GM19467 (cell line): ENCODE measurements around the gene EIPR1.
A peak's percentile ranks its signal among the peaks of the same experiment; 100 is the strongest.
"Not testable (repeated sequence)": the region's sequence is repeated elsewhere in the genome, so short reads cannot be mapped to it uniquely, and the experiment has no call there.

Experiments
- ATAC-seq: cut with Tn5 transposase; IDR thresholded peaks from one replicate; pipeline ENCODE4 v1.9.1; 2021; ENCODE audit warnings: mild to moderate bottlenecking, moderate library complexity; ENCODE audit not compliant: unreplicated experiment

Gene EIPR1

GRCh38 chr2:3403587-3404334 lies 26.1 kb upstream of the EIPR1 start:
- ATAC-seq: peak; percentile 97

- ATAC-seq: no peak
Observed at GRCh38 chr2:3399829-3400228, 22.2 kb upstream of the EIPR1 start.

GRCh38 chr2:3399381-3399780 lies 21.8 kb upstream of the EIPR1 start:
- no peak for ATAC-seq

GRCh38 chr2:3398857-3399256 lies 21.2 kb upstream of the EIPR1 start:
- ATAC-seq: no peak

- ATAC-seq: no peak
Observed at GRCh38 chr2:3396920-3397559, 19.4 kb upstream of the EIPR1 start.

GRCh38 chr2:3392216-3392615 lies 14.6 kb upstream of the EIPR1 start:
- ATAC-seq: no peak

GRCh38 chr2:3390041-3390440 lies 12.4 kb upstream of the EIPR1 start:
- no peak for ATAC-seq

GRCh38 chr2:3389193-3389592 lies 11.6 kb upstream of the EIPR1 start:
- no peak for ATAC-seq

- no peak for ATAC-seq
Observed at GRCh38 chr2:3388412-3388738, 10.8 kb upstream of the EIPR1 start.

GRCh38 chr2:3387644-3388411 lies 10.2 kb upstream of the EIPR1 start:
- no peak for ATAC-seq

- no peak for ATAC-seq
Observed at GRCh38 chr2:3387011-3387410, 9.4 kb upstream of the EIPR1 start.

GRCh38 chr2:3386448-3386958 lies 8.9 kb upstream of the EIPR1 start:
- ATAC-seq: no peak

GRCh38 chr2:3379647-3380534 lies 2.3 kb upstream of the EIPR1 start, which contains the start of gene TRAPPC12:
Gene TRAPPC12, plus strand, starts transcription at chr2:3379694. Its CDS starts 7,930 bp downstream, at chr2:3387624.
- ATAC-seq: peak; percentile 76

GRCh38 chr2:3379339-3379646 lies 1.7 kb upstream of the EIPR1 start:
- ATAC-seq: no peak

GRCh38 chr2:3377279-3377611 lies 373 bp downstream of the EIPR1 start:
- peak; percentile 15 for ATAC-seq

GRCh38 chr2:3376821-3377220 lies 797 bp downstream of the EIPR1 start:
- no peak for ATAC-seq

- ATAC-seq: not testable (repeated sequence)
Observed at GRCh38 chr2:3369340-3370181, 8.1 kb downstream of the EIPR1 start.

- no peak for ATAC-seq
Observed at GRCh38 chr2:3368261-3368722, 9.3 kb downstream of the EIPR1 start.

GRCh38 chr2:3365219-3365618 lies 12.4 kb downstream of the EIPR1 start:
- no peak for ATAC-seq
